ENCODE measurements around the gene PRKN.

The PRKN gene

GRCh38 chr6:162727322-162728182 lies at the start of gene PRKN, which contains the start of gene PACRG:
PRKN (minus strand) TSS chr6:162727766.
PACRG (plus strand) TSS chr6:162727974.
- DNase-seq, result peak; percentile 95

- DNase-seq, result no peak
These were observed 49.5 kb upstream of the PRKN start for GRCh38 chr6:162777091-162777490.

GRCh38 chr6:162773996-162774395 lies 46.4 kb upstream of the PRKN start:
- DNase-seq, result no peak

GRCh38 chr6:162772466-162772865 lies 44.9 kb upstream of the PRKN start:
- DNase-seq, result no peak

- no peak for DNase-seq
These were observed 43.4 kb upstream of the PRKN start for GRCh38 chr6:162770955-162771354.

- DNase-seq, result no peak
These were observed 42.6 kb upstream of the PRKN start for GRCh38 chr6:162770136-162770535.

GRCh38 chr6:162753775-162754174 lies 26.2 kb upstream of the PRKN start:
- DNase-seq, result no peak

- no peak for DNase-seq
These were observed 23.8 kb upstream of the PRKN start for GRCh38 chr6:162751211-162751859.

- DNase-seq, result no peak
These were observed 23.2 kb upstream of the PRKN start for GRCh38 chr6:162750776-162751175.

- DNase-seq, result no peak
These were observed 9.4 kb upstream of the PRKN start for GRCh38 chr6:162736961-162737360.

- no peak for DNase-seq
These were observed 5.9 kb upstream of the PRKN start for GRCh38 chr6:162733489-162733888.

GRCh38 chr6:162730502-162730901 lies 2.9 kb upstream of the PRKN start:
- no peak for DNase-seq

GRCh38 chr6:162728706-162729105 lies 1.1 kb upstream of the PRKN start:
- no peak for DNase-seq

- no peak for DNase-seq
These were observed 631 bp upstream of the PRKN start for GRCh38 chr6:162728197-162728596.

- DNase-seq, result no peak
These were observed 632 bp downstream of the PRKN start for GRCh38 chr6:162726947-162727321.

GRCh38 chr6:162722633-162723032 lies 4.9 kb downstream of the PRKN start:
- DNase-seq, result no peak

GRCh38 chr6:162722226-162722625 lies 5.3 kb downstream of the PRKN start:
- no peak for DNase-seq

GRCh38 chr6:162721404-162721687 lies 6.2 kb downstream of the PRKN start:
- DNase-seq, result no peak

- no peak for DNase-seq
These were observed 8.0 kb downstream of the PRKN start for GRCh38 chr6:162719528-162719927.

GRCh38 chr6:162715601-162716000 lies 12.0 kb downstream of the PRKN start:
- DNase-seq, result no peak

GRCh38 chr6:162713974-162714780 lies 13.4 kb downstream of the PRKN start:
- no peak for DNase-seq

- DNase-seq, result no peak
These were observed 14.9 kb downstream of the PRKN start for GRCh38 chr6:162712694-162713093.

- DNase-seq, result no peak
These were observed 16.2 kb downstream of the PRKN start for GRCh38 chr6:162711376-162711775.

- no peak for DNase-seq
These were observed 16.6 kb downstream of the PRKN start for GRCh38 chr6:162710936-162711335.
